HepG2 (cell line): ENCODE data around the gene CACNA1G. TPM values are rescaled to one million over a fixed set of nuclear protein-coding genes. Genes with fewer than 3 reads are reported as not detected.

Experiments used
- ARNT2 ChIP-seq: sonication (generic); formaldehyde crosslinking; IDR thresholded peaks from 2 replicates; pipeline ENCODE4 v1.8.0; 2022; ENCODE audit warnings: mild to moderate bottlenecking, low read depth, missing genetic modification reagents, moderate library complexity
- KAT8 ChIP-seq: IDR thresholded peaks from 2 replicates; pipeline ENCODE4 v1.6.1; 2016; ENCODE audit warnings: missing genetic modification reagents, missing compliant biosample characterization
- MTA3 ChIP-seq: sonication (generic); formaldehyde crosslinking; IDR thresholded peaks from 2 replicates; pipeline ENCODE4 v1.4.0; 2020; ENCODE audit warnings: missing genetic modification reagents
- MYPOP ChIP-seq: sonication (generic); formaldehyde crosslinking; IDR thresholded peaks from 2 replicates; pipeline ENCODE4 v1.8.1; 2023; ENCODE audit warnings: mild to moderate bottlenecking, moderate library complexity, missing genetic modification reagents
- NFATC3 ChIP-seq: sonication (generic); formaldehyde crosslinking; IDR thresholded peaks from 2 replicates; pipeline ENCODE4 v1.5.1; 2020; ENCODE audit warnings: mild to moderate bottlenecking, missing genetic modification reagents
- NFKB2 ChIP-seq: sonication (generic); formaldehyde crosslinking; IDR thresholded peaks from 2 replicates; pipeline ENCODE4 v1.4.0; 2020; ENCODE audit warnings: missing genetic modification reagents, borderline replicate concordance
- RFX5 ChIP-seq: IDR thresholded peaks from 2 replicates; pipeline ENCODE4 v1.6.1; 2011; ENCODE audit warnings: low read depth, low read length, improper control_type of control experiment
- SCMH1 ChIP-seq: sonication (generic); formaldehyde crosslinking; IDR thresholded peaks from 2 replicates; pipeline ENCODE4 v1.9.0; 2021; ENCODE audit warnings: missing genetic modification reagents, mild to moderate bottlenecking, borderline replicate concordance
- SNAI1 ChIP-seq: sonication (generic); formaldehyde crosslinking; IDR thresholded peaks from 2 replicates; pipeline ENCODE4 v1.5.0; 2020; ENCODE audit warnings: mild to moderate bottlenecking, missing genetic modification reagents, borderline replicate concordance
- STAT6 ChIP-seq: sonication (generic); formaldehyde crosslinking; IDR thresholded peaks from 2 replicates; pipeline ENCODE4 v1.4.0; 2020; ENCODE audit warnings: missing genetic modification reagents, mild to moderate bottlenecking, borderline replicate concordance
- TFE3 ChIP-seq: IDR thresholded peaks from 2 replicates; pipeline ENCODE4 v1.6.1; 2016
- ZBTB7B ChIP-seq: sonication (generic); formaldehyde crosslinking; IDR thresholded peaks from 2 replicates; pipeline ENCODE4 v1.4.0; 2020; ENCODE audit warnings: missing genetic modification reagents
- ZBTB8A ChIP-seq: sonication (generic); formaldehyde crosslinking; IDR thresholded peaks from 2 replicates; pipeline ENCODE4 v1.4.0; 2020; ENCODE audit warnings: mild to moderate bottlenecking, low read depth, missing genetic modification reagents, borderline replicate concordance
- ZEB1 ChIP-seq: IDR thresholded peaks from 2 replicates; pipeline ENCODE4 v1.6.1; 2012; ENCODE audit warnings: mild to moderate bottlenecking, low read depth, inconsistent platforms; ENCODE audit not compliant: insufficient replicate concordance
- ZFP36L2 ChIP-seq: sonication (generic); formaldehyde crosslinking; IDR thresholded peaks from 2 replicates; pipeline ENCODE4 v1.4.0; 2020; ENCODE audit warnings: missing genetic modification reagents
- ZNF207 ChIP-seq: fragments of 450-650 bp; IDR thresholded peaks from 2 replicates; pipeline ENCODE4 v1.6.1; 2016; ENCODE audit warnings: antibody characterized with exemption, borderline replicate concordance
- ZNF225 ChIP-seq: sonication (generic); formaldehyde crosslinking; IDR thresholded peaks from 2 replicates; pipeline ENCODE4 v1.4.0; 2020; ENCODE audit warnings: mild to moderate bottlenecking, missing genetic modification reagents
- ZNF280D ChIP-seq: sonication (generic); formaldehyde crosslinking; IDR thresholded peaks from 2 replicates; pipeline ENCODE4 v1.5.1; 2020; ENCODE audit warnings: mild to moderate bottlenecking, missing genetic modification reagents
- ZNF432 ChIP-seq: sonication (generic); formaldehyde crosslinking; IDR thresholded peaks from 2 replicates; pipeline ENCODE4 v1.5.0; 2020; ENCODE audit warnings: missing genetic modification reagents, mild to moderate bottlenecking, borderline replicate concordance
- ZNF598 ChIP-seq: sonication (generic); formaldehyde crosslinking; IDR thresholded peaks from 2 replicates; pipeline ENCODE4 v1.5.1; 2020; ENCODE audit warnings: mild to moderate bottlenecking, missing genetic modification reagents, borderline replicate concordance
- ZNF879 ChIP-seq: sonication (generic); formaldehyde crosslinking; IDR thresholded peaks from 2 replicates; pipeline ENCODE4 v1.8.1; 2023; ENCODE audit warnings: missing genetic modification reagents
- polyA plus RNA-seq, 8 experiments: library from polyadenylated mRNA; depleted of rRNA in 3 of 8; stranded (reverse) in 7 of 8; unstranded in 1 of 8; fragments of >200 nt; fragmentation: Illumina TruSeq in 4 of 8; extraction: Trizol in 4 of 8; gene quantifications; 2 replicates each; pipeline versions ENCODE4 v1.2.1 to v1.2.3, GENCODE V29; 2011 to 2016; ENCODE audit warnings: low read depth in 4 of 8, missing spikeins in 1 of 8, mixed read lengths in 1 of 8; ENCODE audit not compliant: insufficient read depth in 1 of 8
- total RNA-seq, 5 experiments: library from RNA; depleted of rRNA; stranded (reverse); fragments of >200 nt; fragmentation: Illumina TruSeq; extraction: Trizol; gene quantifications; 2 replicates each; pipeline ENCODE4 v1.2.3, GENCODE V29; 2016; ENCODE audit warnings: low read depth in 1 of 5

The CACNA1G gene
- total and polyA plus RNA-seq, 2 of the 13 experiments (the other 11 are each of a cell fraction or from before 2014, with no cell fraction given), result 0.02 TPM; not detected in 1

GRCh38 chr17:50517504-50518383 lies 42.8 kb upstream of the CACNA1G start (continued):
- no peak for TF ChIP-seq MYPOP (CRISPR knock-in tag)
- TF ChIP-seq ZFP36L2 (CRISPR knock-in tag), result no peak
- TF ChIP-seq NFATC3 (CRISPR knock-in tag), result no peak
- TF ChIP-seq SNAI1 (CRISPR knock-in tag), result peak; percentile 49; the same call in 1 of the 2 replicates
- TF ChIP-seq SCMH1 (CRISPR knock-in tag), result no peak
- TF ChIP-seq ZNF879 (CRISPR knock-in tag), result no peak
- TF ChIP-seq ZBTB7B (CRISPR knock-in tag), result no peak
- no peak for TF ChIP-seq ZNF598 (CRISPR knock-in tag)
- no peak; the same call in 1 of the 2 replicates for TF ChIP-seq ZNF225
- TF ChIP-seq ARNT2, result no peak
- no peak for TF ChIP-seq ZNF432 (CRISPR knock-in tag)
- peak; percentile 1; the same call in 1 of the 2 replicates for TF ChIP-seq TFE3 (CRISPR knock-in tag)
- TF ChIP-seq RFX5, result no peak
- TF ChIP-seq ZBTB8A (CRISPR knock-in tag), result no peak
- 0 out of 2 replicates have a peak, but pooled peaks have one; percentile 38 for TF ChIP-seq KAT8
- TF ChIP-seq NFKB2, result no peak
- TF ChIP-seq ZEB1, result no peak
- peak; percentile 61; the same call in 1 of the 2 replicates for TF ChIP-seq ZNF280D (CRISPR knock-in tag)
- TF ChIP-seq STAT6 (CRISPR knock-in tag), result no peak
- TF ChIP-seq ZNF207, result no peak
- no peak for TF ChIP-seq MTA3
